ENCODE measurements around the gene ZSCAN10. TPM values are rescaled to one million over a fixed set of nuclear protein-coding genes. Genes with fewer than 3 reads are reported as not detected.

The ZSCAN10 gene
- total and polyA plus RNA-seq, 2 of the 13 experiments (the other 11 are each of a cell fraction or from before 2014, with no cell fraction given) = not detected

DNA sequence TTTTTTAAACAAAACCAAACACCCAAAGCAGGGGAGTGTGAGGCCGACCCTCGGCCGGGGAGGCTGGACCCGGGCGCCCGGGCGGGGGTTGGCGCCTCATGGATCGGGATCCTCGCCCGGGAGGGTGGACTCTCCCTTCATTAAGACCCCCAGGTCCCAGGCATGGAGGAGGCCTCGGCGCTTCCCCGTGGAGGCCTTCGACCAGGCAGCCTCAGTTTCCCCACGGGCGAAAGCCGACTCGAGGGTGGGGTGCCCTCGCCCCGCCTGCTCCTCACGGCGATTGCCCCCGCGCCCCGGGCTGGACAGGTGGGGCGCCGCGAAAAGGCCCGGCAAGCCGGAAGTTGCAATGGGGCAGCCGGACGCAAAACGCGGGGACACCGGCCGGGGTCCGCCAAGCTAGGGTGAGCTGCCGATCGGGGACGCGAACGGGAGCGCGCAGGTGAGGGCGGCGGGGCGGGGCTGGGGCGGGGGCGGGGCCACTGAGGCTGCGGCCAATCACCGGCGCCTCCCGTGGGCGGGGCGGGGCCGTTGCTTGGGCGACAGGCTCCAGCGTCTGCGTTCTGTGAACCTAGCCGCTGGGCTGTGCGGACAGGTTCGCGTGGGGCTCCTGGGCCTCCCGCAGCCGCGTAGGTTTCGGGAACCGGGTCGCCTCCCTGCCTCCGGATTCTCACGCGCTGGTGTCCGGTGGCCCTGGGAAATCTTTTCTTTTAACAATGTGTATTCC lies 7.3 kb upstream of the ZSCAN10 start (continued):
- TF ChIP-seq, protein P1, sequence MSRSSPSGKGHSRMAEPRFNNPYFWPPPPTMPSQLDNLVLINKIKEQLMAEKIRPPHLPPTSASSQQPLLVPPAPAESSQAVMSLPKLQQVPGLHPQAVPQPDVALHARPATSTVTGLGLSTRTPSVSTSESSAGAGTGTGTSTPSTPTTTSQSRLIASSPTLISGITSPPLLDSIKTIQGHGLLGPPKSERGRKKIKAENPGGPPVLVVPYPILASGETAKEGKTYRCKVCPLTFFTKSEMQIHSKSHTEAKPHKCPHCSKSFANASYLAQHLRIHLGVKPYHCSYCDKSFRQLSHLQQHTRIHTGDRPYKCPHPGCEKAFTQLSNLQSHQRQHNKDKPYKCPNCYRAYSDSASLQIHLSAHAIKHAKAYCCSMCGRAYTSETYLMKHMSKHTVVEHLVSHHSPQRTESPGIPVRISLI (CRISPR knock-in tag; IDR thresholded peaks at IDR 0.05; ENCODE audit: borderline replicate concordance) = peak; percentile 49; the same call in 1 of the 2 replicates
- TF ChIP-seq, protein P2, sequence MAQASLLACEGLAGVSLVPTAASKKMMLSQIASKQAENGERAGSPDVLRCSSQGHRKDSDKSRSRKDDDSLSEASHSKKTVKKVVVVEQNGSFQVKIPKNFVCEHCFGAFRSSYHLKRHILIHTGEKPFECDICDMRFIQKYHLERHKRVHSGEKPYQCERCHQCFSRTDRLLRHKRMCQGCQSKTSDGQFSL (CRISPR knock-in tag; IDR thresholded peaks at IDR 0.05) = no peak
- TF ChIP-seq, protein P3, sequence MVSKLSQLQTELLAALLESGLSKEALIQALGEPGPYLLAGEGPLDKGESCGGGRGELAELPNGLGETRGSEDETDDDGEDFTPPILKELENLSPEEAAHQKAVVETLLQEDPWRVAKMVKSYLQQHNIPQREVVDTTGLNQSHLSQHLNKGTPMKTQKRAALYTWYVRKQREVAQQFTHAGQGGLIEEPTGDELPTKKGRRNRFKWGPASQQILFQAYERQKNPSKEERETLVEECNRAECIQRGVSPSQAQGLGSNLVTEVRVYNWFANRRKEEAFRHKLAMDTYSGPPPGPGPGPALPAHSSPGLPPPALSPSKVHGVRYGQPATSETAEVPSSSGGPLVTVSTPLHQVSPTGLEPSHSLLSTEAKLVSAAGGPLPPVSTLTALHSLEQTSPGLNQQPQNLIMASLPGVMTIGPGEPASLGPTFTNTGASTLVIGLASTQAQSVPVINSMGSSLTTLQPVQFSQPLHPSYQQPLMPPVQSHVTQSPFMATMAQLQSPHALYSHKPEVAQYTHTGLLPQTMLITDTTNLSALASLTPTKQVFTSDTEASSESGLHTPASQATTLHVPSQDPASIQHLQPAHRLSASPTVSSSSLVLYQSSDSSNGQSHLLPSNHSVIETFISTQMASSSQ (IDR thresholded peaks at IDR 0.05; ENCODE audit: low read depth) = no peak
- TF ChIP-seq, protein P3 (CRISPR knock-in tag; IDR thresholded peaks at IDR 0.05; ENCODE audit: borderline replicate concordance) = no peak
- TF ChIP-seq ZNF431 (CRISPR knock-in tag; IDR thresholded peaks at IDR 0.05; ENCODE audit: borderline replicate concordance, low read depth) (peak; percentile 81; the same call in 1 of the 2 replicates), KAT7 (CRISPR knock-in tag; IDR thresholded peaks at IDR 0.05; ENCODE audit: borderline replicate concordance) (peak; percentile 62; the same call in 1 of the 2 replicates), ZNF34 (CRISPR knock-in tag; IDR thresholded peaks at IDR 0.05; ENCODE audit: borderline replicate concordance) (no peak), HOXA9 (CRISPR knock-in tag; IDR thresholded peaks at IDR 0.05; ENCODE audit: borderline replicate concordance) (no peak), SYNCRIP (IDR thresholded peaks at IDR 0.05; ENCODE audit: insufficient read depth, low read depth, low read length) (no peak), ZNF225 (CRISPR knock-in tag; IDR thresholded peaks at IDR 0.05) (no peak; the same call in 1 of the 2 replicates), ISL2 (CRISPR knock-in tag; IDR thresholded peaks at IDR 0.05) (peak; percentile 55; the same call in 1 of the 2 replicates), ZNF557 (CRISPR knock-in tag; IDR thresholded peaks at IDR 0.05) (no peak), THAP11 (CRISPR knock-in tag; IDR thresholded peaks at IDR 0.05) (peak; percentile 92), SP140L (CRISPR knock-in tag; IDR thresholded peaks at IDR 0.05; ENCODE audit: borderline replicate concordance) (no peak), PITX1 (CRISPR knock-in tag; IDR thresholded peaks at IDR 0.05) (peak; percentile 68; the same call in 1 of the 2 replicates), RXRA (CRISPR knock-in tag; IDR thresholded peaks at IDR 0.05) (peak; percentile 63), NPAS2 (CRISPR knock-in tag; IDR thresholded peaks at IDR 0.05; ENCODE audit: borderline replicate concordance) (no peak), STAT5B (CRISPR knock-in tag; IDR thresholded peaks at IDR 0.05) (no peak)
- TF ChIP-seq, protein P4, sequence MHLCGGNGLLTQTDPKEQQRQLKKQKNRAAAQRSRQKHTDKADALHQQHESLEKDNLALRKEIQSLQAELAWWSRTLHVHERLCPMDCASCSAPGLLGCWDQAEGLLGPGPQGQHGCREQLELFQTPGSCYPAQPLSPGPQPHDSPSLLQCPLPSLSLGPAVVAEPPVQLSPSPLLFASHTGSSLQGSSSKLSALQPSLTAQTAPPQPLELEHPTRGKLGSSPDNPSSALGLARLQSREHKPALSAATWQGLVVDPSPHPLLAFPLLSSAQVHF (CRISPR knock-in tag; IDR thresholded peaks at IDR 0.05) = no peak
- TF ChIP-seq, protein P5, sequence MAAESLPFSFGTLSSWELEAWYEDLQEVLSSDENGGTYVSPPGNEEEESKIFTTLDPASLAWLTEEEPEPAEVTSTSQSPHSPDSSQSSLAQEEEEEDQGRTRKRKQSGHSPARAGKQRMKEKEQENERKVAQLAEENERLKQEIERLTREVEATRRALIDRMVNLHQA (CRISPR knock-in tag; IDR thresholded peaks at IDR 0.05) = no peak
- TF ChIP-seq, protein P6, sequence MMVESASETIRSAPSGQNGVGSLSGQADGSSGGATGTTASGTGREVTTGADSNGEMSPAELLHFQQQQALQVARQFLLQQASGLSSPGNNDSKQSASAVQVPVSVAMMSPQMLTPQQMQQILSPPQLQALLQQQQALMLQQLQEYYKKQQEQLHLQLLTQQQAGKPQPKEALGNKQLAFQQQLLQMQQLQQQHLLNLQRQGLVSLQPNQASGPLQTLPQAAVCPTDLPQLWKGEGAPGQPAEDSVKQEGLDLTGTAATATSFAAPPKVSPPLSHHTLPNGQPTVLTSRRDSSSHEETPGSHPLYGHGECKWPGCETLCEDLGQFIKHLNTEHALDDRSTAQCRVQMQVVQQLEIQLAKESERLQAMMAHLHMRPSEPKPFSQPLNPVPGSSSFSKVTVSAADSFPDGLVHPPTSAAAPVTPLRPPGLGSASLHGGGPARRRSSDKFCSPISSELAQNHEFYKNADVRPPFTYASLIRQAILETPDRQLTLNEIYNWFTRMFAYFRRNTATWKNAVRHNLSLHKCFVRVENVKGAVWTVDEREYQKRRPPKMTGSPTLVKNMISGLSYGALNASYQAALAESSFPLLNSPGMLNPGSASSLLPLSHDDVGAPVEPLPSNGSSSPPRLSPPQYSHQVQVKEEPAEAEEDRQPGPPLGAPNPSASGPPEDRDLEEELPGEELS (CRISPR knock-in tag; IDR thresholded peaks at IDR 0.05) = no peak; the same call in none of the 2 replicates
